Activated CD4-positive, alpha-beta T cell treated with anti-CD3 and anti-CD28 coated beads for 48 hours (primary cell): ENCODE measurements around the gene ERCC2.
"Not testable (repeated sequence)": the region's sequence is repeated elsewhere in the genome, so short reads cannot be mapped to it uniquely, and the experiment has no call there.

Experiments used
- DNase-seq: peaks from one replicate; pipeline ENCODE4 v3.0.0-alpha.2; 2020

ERCC2 gene

GRCh38 chr19:45331411-45331810, 39.0 kb downstream of the ERCC2 start:
- DNase-seq = no peak

- no peak for DNase-seq
Measured at GRCh38 chr19:45327404-45328143, 42.8 kb downstream of the ERCC2 start.

GRCh38 chr19:45324349-45324907, 45.9 kb downstream of the ERCC2 start:
- no peak for DNase-seq

- no peak for DNase-seq
Measured at GRCh38 chr19:45323671-45324081, 46.7 kb downstream of the ERCC2 start.

GRCh38 chr19:45322744-45323281, 47.6 kb downstream of the ERCC2 start, which contains the start of gene CKM:
CKM (minus strand) TSS chr19:45322875; CDS start chr19:45319713, 3,162 bp downstream.
- no peak for DNase-seq

GRCh38 chr19:45322311-45322710, 48.1 kb downstream of the ERCC2 start:
- DNase-seq = no peak

- DNase-seq = no peak
Measured at GRCh38 chr19:45321848-45322247, 48.5 kb downstream of the ERCC2 start.

GRCh38 chr19:45320997-45321775, 49.2 kb downstream of the ERCC2 start:
- DNase-seq = no peak

GRCh38 chr19:45315304-45315703, 55.1 kb downstream of the ERCC2 start:
- no peak for DNase-seq

- no peak for DNase-seq
Measured at GRCh38 chr19:45314708-45315245, 55.6 kb downstream of the ERCC2 start.

GRCh38 chr19:45312285-45312684, 58.1 kb downstream of the ERCC2 start:
- not testable (repeated sequence) for DNase-seq

GRCh38 chr19:45311621-45312020, 58.8 kb downstream of the ERCC2 start:
- no peak for DNase-seq

GRCh38 chr19:45309322-45309721, 61.1 kb downstream of the ERCC2 start:
- not testable (repeated sequence) for DNase-seq

- no peak for DNase-seq
Measured at GRCh38 chr19:45307361-45307760, 63.0 kb downstream of the ERCC2 start.

- no peak for DNase-seq
Measured at GRCh38 chr19:45306518-45307027, 63.8 kb downstream of the ERCC2 start.

GRCh38 chr19:45306040-45306439, 64.3 kb downstream of the ERCC2 start:
- DNase-seq = no peak

GRCh38 chr19:45305421-45305820, 65.0 kb downstream of the ERCC2 start:
- DNase-seq = no peak

- DNase-seq = no peak
Measured at GRCh38 chr19:45305007-45305406, 65.4 kb downstream of the ERCC2 start.

GRCh38 chr19:45304141-45304926, 66.0 kb downstream of the ERCC2 start:
- no peak for DNase-seq

GRCh38 chr19:45303269-45304060, 66.9 kb downstream of the ERCC2 start:
- DNase-seq = no peak

GRCh38 chr19:45302416-45302815, 68.0 kb downstream of the ERCC2 start:
- no peak for DNase-seq
